ENCODE results near the gene CABCOCO1.

- TF ChIP-seq GATA2 (IDR thresholded peaks at IDR 0.05; ENCODE audit: low read depth, low read length) (no peak), GATA3 (IDR thresholded peaks at IDR 0.05; ENCODE audit: low read depth, low read length) (no peak)
These were observed 39.6 kb upstream of the CABCOCO1 start for GRCh38 chr10:61623161-61623560.

Data from SH-SY5Y (cell line).